Measurements from ENCODE around the gene NIPBL.
"Not testable (repeated sequence)": the region's sequence is repeated elsewhere in the genome, so short reads cannot be mapped to it uniquely, and the experiment has no call there.

The NIPBL gene

DNA sequence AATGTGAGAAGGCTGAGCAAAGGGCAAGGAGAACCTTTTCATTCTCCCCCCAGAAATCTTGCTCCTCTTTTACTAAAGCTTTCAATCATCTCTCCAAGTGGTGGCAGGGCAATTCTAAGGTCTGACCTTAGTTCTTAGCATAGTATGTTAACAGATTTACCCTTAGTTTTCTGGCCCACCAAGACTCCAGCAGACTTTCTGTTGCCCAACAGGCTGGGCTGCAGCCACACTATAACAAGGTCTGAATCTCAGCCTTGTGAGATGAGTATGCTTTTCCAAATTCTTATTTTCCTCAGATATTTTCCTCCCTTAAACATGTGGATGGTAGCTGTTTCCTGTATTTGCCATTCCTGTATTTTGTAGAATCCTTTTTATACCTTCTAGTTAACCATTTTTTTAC, 69.5 kb downstream of the NIPBL start:
- DNase-seq (ENCODE audit: low spot score), result no peak

DNA sequence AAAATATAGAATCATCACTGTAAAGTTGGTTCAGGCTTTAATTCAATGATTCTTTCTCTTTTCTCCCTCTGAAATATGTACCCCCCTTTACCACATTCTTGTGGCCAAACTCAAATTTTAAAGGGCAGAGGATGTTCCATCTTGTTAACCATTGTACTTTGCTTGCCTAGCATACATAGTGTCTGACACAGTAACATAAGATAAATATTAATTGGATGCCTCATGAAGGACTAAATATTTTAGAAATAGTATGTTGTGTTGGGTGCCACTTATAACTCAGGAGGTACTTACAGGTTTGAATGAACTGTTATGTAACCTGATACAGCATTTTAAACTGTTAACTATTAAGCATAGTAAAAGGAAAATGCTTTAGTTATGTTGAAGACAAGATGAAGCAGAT, 71.5 kb downstream of the NIPBL start:
- DNase-seq (ENCODE audit: low spot score), result no peak

- DNase-seq (ENCODE audit: low spot score), result no peak
Observed at GRCh38 chr5:36948650-36949049, 72.1 kb downstream of the NIPBL start.

- no peak for DNase-seq (ENCODE audit: low spot score)
Observed at GRCh38 chr5:36949593-36949992, 73.0 kb downstream of the NIPBL start.

DNA sequence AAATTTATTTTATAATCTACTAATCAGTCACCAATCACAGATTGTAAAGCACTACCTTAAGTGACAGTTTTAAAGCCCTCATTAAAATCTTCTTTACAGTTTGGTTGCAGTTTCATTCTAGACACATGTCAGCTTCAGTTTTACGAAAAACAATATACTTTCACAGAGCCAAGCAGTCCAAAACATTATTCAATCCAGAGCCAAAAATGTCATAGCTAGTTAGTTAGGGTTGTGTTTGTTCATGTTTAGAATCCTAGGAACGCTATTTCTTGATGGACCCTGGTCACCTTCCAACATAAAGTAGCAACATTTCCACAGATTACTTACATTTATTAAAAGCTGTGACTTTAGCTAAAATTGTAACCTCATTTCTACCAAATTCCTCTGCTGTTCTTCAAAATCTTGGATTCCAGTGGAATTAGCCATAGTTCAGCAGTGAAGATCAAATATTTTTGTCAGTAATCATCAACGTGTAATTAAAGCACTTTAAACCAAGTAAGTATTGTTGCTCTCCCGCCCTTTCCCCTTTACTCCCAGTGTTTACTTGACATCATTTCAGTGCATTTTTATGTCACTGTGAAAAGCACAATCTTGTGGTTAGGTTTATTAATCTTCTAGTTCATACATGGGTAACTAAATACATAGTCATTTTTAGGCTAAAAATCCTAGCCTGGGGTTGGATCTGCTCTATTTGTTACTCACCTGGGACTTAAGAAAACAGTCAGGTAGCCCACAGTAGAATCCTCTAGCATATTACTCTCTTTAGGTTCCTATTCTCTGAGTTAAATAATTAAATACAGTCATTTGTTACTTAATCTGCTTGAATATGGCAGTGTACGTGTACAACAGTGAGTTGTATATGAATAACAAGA, 74.3 kb downstream of the NIPBL start:
- DNase-seq (ENCODE audit: low spot score), result no peak

GRCh38 chr5:36953043-36953442, 76.5 kb downstream of the NIPBL start:
- DNase-seq (ENCODE audit: low spot score), result no peak

DNA sequence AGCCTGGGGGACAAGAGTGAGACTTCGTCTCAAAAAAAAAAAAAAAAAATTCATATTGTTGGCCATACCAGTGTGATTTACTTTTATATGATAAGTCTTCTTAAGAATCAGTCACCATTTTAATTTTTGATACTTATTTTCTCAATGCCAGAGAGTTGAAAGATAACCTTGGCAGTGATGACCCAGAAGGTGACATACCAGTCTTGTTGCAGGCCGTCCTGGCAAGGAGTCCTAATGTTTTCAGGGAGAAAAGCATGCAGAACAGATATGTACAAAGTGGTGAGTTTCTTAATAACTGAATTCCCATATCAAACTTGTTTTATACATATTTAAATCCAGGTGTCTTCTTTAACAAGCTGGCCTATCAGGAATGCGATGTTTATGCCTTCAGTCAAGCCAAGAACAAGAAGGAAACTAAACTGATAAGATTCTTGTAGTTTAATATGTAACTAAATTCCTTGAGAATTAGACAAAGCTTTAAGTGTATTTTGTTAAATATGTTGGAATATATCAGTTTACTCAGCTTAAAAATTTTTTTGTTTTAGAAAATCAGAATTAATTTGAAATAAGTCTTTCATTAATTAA, 81.5 kb downstream of the NIPBL start:
- no peak for DNase-seq (ENCODE audit: low spot score)

DNA sequence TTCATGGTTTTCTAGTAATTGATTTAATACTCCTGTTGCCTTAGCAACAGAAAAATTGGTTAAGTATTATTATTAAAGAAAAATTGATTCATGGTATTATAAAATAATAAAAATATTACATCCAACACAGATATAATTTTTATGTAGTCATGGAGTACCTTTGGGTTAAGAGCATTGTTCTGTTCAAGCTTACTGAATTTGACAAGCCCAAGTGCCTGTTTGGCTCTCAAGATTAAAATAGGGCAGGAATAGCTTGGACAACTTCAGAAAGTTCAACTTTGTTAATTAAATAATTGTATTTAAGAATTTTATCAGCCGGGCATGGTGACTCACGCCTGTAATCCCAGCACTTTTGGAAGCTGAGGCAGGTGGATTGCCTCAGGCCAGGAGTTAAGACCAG, 82.0 kb downstream of the NIPBL start:
- DNase-seq (ENCODE audit: low spot score), result no peak

DNA sequence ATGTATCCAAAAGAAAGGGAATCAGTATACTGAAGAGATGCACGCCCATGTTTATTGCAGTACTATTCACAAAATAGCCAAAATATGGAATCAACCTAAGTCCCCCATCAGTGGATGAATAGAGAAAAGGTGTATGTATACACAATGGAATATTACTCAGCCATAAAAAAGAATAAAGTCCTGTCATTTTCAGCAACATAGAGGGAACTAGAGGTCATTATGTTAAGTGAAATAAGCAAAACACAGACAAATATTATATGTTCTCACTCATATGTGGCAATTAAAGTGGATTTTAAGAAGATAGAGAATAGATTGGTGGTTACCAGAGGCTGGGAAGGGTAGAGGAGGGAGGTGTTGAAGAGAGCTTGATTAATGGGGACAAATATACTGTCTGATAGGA, 88.6 kb downstream of the NIPBL start:
- no peak for DNase-seq (ENCODE audit: low spot score)

GRCh38 chr5:36969700-36970395, 93.3 kb downstream of the NIPBL start:
- DNase-seq (ENCODE audit: low spot score), result no peak

- no peak for DNase-seq (ENCODE audit: low spot score)
Observed at GRCh38 chr5:36978196-36978595, 101.6 kb downstream of the NIPBL start.

DNA sequence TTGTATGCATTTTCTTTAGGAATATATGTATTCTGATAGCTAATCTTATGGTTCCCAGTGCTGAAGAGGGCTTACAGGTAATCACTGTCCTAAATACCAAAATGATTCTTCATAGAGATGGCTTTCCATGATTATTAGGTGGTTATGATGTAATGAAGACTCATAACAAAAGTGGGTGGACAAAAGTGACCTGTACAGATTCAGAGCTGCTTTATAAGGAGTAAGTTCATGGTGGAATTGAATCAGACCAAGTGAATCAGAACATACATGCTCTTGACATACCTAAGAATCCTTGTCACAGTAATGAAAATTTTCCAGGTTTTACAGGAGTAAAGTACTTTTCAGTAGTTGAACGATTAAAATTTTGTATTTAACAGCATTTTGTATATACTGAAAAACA, 105.6 kb downstream of the NIPBL start:
- no peak for DNase-seq (ENCODE audit: low spot score)

GRCh38 chr5:36985387-36985786, 108.8 kb downstream of the NIPBL start:
- no peak for DNase-seq (ENCODE audit: low spot score)

DNA sequence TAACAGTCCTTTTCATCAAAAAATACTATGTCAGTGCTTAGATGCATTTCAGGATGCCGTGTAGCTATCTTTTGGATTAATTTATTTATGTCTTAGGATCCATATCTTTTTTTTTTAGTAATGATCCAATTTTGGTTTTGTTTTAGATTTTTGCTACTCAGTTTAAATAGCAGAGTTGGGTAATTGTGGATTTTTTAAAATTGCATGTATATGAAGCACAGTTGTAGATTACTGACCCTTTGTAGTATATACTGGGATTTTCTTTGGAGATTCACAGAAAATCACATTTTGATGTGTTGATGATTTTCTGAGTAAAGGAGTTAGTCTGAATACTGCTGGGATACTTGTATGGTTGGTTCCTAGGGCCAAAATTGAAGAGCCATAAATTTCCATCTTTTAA, 111.8 kb downstream of the NIPBL start:
- DNase-seq (ENCODE audit: low spot score), result no peak

- DNase-seq (ENCODE audit: low spot score), result no peak
Observed at GRCh38 chr5:36998578-36998977, 122.0 kb downstream of the NIPBL start.

DNA sequence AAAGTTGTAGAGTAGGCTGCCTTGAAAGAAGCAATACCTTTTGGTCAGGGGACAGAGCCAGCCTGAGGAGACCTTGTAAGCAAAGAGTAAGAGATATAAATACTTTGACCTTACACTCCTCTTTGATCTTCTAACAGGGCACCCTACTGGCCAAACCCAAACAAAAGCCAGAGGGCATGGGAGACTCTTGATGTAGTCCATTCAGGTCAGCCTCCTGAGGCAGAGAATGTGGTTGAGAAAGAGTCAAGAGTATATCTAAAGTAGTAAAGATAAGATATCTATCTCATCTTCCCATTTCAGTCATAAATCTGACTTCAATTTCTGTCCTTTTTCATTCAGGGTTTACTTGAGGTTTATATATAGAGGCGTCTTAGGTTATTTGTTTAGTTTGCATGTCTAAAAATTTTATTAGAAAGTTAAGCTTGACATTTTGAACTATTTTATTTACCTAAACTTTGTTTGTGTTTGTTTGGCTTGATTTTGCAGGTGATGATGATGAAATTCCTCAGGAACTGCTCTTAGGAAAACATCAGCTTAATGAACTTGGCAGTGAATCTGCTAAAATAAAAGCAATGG, 125.7 kb downstream of the NIPBL start:
- no peak for DNase-seq (ENCODE audit: low spot score)

DNA sequence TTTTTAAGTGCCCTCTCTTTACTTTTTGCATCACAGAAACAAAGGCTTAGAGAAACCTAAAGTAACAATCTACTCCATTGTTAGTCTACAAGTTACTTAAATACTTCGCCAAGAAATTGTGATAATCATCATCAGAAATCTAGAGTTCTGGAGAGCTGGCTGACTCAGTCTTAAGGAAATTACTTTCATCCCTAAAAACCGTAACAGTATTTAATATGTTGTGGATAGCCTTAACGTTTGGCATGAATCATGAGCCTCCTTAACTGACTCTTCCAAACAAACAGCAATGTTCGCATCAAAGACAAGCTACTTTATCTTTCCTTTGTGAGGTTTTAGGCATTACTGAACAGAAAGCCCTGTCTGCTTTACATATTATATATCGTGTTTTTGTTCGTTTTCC, 128.7 kb downstream of the NIPBL start:
- no peak for DNase-seq (ENCODE audit: low spot score)

- DNase-seq (ENCODE audit: low spot score), result peak; percentile 12
Observed at GRCh38 chr5:37005946-37006540, 129.5 kb downstream of the NIPBL start.

DNA sequence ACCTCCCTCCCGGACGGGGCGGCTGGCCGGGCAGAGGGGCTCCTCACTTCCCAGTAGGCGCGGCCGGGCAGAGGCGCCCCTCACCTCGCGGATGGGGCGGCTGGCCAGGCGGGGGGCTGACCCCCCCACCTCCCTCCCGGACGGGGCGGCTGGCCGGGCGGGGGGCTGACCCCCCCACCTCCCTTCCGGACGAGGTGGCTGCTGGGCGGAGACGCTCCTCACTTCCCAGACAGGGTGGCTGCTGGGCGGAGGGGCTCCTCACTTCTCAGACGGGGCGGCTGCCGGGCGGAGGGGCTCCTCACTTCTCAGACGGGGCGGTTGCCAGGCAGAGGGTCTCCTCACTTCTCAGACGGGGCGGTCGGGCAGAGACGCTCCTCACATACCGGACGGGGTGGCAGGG, 136.6 kb downstream of the NIPBL start:
- not testable (repeated sequence) for DNase-seq (ENCODE audit: low spot score)

GRCh38 chr5:37014321-37014720, 137.8 kb downstream of the NIPBL start:
- no peak for DNase-seq (ENCODE audit: low spot score)

DNA sequence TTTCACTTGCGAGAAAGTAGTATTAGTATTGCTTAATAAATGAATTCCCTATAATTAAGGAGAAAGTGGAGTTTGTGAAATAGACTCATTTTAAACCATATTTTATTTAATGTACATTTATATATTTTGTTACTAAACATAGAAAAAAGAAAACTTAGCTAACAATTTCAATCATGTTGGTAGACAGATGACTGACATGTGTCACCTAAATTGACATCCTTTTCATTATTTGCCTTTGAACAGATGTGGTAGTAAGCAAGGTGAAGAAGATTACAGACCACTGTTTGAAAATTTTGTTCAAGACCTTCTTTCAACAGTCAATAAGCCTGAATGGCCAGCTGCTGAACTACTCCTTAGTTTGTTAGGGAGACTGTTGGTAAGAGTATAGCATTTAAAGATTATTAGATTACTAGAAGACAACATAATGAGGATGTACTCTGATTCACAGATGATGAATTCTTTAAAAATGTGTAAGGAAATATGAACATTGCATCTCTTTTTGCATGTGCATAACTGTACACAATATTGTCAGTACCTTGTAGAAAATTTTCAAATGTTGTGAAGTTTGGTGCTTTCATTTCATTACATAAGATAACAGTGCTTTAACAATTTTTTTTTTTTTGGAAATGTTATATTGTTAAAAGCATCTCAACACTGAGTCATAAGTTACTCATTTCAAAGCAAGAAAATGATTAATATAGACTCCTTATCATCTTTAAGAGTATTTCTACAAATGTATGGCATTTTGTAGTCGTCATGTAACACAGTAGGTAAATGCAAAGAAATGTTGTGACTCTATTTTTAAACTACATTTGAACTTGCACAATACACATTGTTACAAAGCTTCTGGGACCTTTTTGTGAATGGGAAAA, 139.5 kb downstream of the NIPBL start:
- no peak for DNase-seq (ENCODE audit: low spot score)
